Measurements from ENCODE around the gene CPT1B. TPM values are rescaled to one million over a fixed set of nuclear protein-coding genes. Genes with fewer than 3 reads are reported as not detected.

The CPT1B gene
- total and polyA plus RNA-seq, 10 of the 15 experiments (the other 5 are each of a cell fraction or from before 2014, with no cell fraction given) = 3.5 to 54.0 (median 21.7) TPM

DNA sequence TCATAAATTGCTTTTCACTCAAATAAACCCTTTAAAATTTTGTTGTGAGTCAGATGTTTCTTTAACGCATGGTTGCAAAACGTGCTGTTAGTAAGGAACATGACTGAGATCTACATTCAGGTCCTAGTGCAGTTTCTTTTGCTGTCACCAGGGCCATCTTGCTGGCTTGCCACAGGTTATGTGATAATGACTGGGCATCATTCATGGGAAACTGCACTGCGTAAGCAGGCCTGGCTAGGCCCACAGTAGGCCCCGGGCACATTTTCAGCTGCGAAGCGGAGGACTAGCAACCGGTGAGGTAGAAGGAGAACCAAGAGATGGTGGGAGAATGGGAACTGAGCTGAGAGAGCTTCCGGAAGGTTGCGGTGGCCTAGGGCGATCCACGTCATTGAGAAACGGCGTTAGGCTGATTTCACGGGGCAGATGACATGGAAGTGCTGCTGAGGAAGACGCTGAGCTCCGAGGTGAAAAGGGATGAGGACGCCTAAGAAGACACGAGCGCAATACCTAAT, 35.8 kb downstream of the CPT1B start (continued):
- TF ChIP-seq ZNF207 (IDR thresholded peaks at IDR 0.05; ENCODE audit: borderline replicate concordance) (0 out of 2 replicates have a peak, but pooled peaks have one; percentile 37), IRF4 (IDR thresholded peaks at IDR 0.05; ENCODE audit: low read depth, low read length) (peak; percentile 66), HDGF (IDR thresholded peaks at IDR 0.05) (peak; percentile 60; the same call in 1 of the 2 replicates), KLF5 (IDR thresholded peaks at IDR 0.05; ENCODE audit: partially characterized antibody) (no peak), NR2F1 (conservative IDR thresholded peaks at IDR 0.05) (peak; percentile 55; the same call in 1 of the 2 replicates), CREB1 (IDR thresholded peaks at IDR 0.05; ENCODE audit: low read depth) (peak; percentile 87), RAD51 (IDR thresholded peaks at IDR 0.05) (0 out of 2 replicates have a peak, but pooled peaks have one; percentile 8), MTA2 (IDR thresholded peaks at IDR 0.05; ENCODE audit: low read depth) (peak; percentile 81), GATAD2B (conservative IDR thresholded peaks at IDR 0.05; ENCODE audit: low read depth) (peak; percentile 69), TCF3 (IDR thresholded peaks at IDR 0.05; ENCODE audit: borderline replicate concordance, insufficient read depth, low read depth, low read length) (peak; percentile 72; the same call in 1 of the 2 replicates), POU2F2 (IDR thresholded peaks at IDR 0.05; ENCODE audit: borderline replicate concordance, low read depth, low read length) (0 out of 3 replicates have a peak, but pooled peaks have one; percentile 25), SUPT20H (IDR thresholded peaks at IDR 0.05; ENCODE audit: borderline replicate concordance, control insufficient read depth, low read depth, low read length) (no peak)
- TF ChIP-seq, protein P1, sequence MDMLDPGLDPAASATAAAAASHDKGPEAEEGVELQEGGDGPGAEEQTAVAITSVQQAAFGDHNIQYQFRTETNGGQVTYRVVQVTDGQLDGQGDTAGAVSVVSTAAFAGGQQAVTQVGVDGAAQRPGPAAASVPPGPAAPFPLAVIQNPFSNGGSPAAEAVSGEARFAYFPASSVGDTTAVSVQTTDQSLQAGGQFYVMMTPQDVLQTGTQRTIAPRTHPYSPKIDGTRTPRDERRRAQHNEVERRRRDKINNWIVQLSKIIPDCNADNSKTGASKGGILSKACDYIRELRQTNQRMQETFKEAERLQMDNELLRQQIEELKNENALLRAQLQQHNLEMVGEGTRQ (IDR thresholded peaks at IDR 0.05; ENCODE audit: borderline replicate concordance, low read depth, low read length) = no peak
- TF ChIP-seq, protein P2, sequence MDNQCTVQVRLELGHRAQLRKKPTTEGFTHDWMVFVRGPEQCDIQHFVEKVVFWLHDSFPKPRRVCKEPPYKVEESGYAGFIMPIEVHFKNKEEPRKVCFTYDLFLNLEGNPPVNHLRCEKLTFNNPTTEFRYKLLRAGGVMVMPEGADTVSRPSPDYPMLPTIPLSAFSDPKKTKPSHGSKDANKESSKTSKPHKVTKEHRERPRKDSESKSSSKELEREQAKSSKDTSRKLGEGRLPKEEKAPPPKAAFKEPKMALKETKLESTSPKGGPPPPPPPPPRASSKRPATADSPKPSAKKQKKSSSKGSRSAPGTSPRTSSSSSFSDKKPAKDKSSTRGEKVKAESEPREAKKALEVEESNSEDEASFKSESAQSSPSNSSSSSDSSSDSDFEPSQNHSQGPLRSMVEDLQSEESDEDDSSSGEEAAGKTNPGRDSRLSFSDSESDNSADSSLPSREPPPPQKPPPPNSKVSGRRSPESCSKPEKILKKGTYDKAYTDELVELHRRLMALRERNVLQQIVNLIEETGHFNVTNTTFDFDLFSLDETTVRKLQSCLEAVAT (IDR thresholded peaks at IDR 0.05) = peak; percentile 66
- TF ChIP-seq, protein P3, sequence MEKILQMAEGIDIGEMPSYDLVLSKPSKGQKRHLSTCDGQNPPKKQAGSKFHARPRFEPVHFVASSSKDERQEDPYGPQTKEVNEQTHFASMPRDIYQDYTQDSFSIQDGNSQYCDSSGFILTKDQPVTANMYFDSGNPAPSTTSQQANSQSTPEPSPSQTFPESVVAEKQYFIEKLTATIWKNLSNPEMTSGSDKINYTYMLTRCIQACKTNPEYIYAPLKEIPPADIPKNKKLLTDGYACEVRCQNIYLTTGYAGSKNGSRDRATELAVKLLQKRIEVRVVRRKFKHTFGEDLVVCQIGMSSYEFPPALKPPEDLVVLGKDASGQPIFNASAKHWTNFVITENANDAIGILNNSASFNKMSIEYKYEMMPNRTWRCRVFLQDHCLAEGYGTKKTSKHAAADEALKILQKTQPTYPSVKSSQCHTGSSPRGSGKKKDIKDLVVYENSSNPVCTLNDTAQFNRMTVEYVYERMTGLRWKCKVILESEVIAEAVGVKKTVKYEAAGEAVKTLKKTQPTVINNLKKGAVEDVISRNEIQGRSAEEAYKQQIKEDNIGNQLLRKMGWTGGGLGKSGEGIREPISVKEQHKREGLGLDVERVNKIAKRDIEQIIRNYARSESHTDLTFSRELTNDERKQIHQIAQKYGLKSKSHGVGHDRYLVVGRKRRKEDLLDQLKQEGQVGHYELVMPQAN (conservative IDR thresholded peaks at IDR 0.05) = no peak
